Measurements from ENCODE around the gene FAM186B. TPM values are rescaled to one million over a fixed set of nuclear protein-coding genes. Genes with fewer than 3 reads are reported as not detected.

Gene FAM186B
- total RNA-seq, 1 experiment from 2014 or later, result 1.3 TPM

- H3K4me3 ChIP-seq, result no peak overlapping the region
- POLR2A ChIA-PET (ENCODE audit: unreplicated experiment), result no interaction called here
- peaks cover 30% of the 10 kb centered on the region; the same call in 1 of the 2 replicates for H3K36me3 ChIP-seq (ENCODE audit: low read depth)
- H3K4me2 ChIP-seq, result no peak overlapping the region
- CTCF ChIA-PET, result no interaction called here
- H2AFZ ChIP-seq, result no peak overlapping the region
- TF ChIP-seq EZH2 (IDR thresholded peaks at IDR 0.05; ENCODE audit: low read depth) (no peak), CTCF (conservative IDR thresholded peaks at IDR 0.05) (no peak)
- no peak overlapping the region for H3K27ac ChIP-seq
- no peaks in the 10 kb centered on the region for H3K27me3 ChIP-seq (ENCODE audit: insufficient read depth, low read depth)
- no peaks in the 10 kb centered on the region for H3K4me1 ChIP-seq (replicated peaks; ENCODE audit: insufficient read depth)
- DNase-seq, result no peak
- H3K79me2 ChIP-seq (ENCODE audit: low read depth), result peaks cover 1% of the 10 kb centered on the region; the same call in 1 of the 2 replicates
- no peaks in the 10 kb centered on the region for H3K9me3 ChIP-seq (ENCODE audit: insufficient read depth, low read depth)
- H3F3A ChIP-seq (ENCODE audit: insufficient read depth, low read depth), result no peaks in the 10 kb centered on the region
- H3K9me2 ChIP-seq (ENCODE audit: insufficient read depth), result no peaks in the 10 kb centered on the region
- no peaks in the 10 kb centered on the region; the same call in 1 of the 2 replicates for H4K20me1 ChIP-seq (ENCODE audit: insufficient read depth)
- intact Hi-C loops (cut with micrococcal nuclease; ENCODE audit: unreplicated experiment), result no loop called here
- BruUV-seq (replicated peaks), result no TSS peak
Measured at GRCh38 chr12:49560695-49561094, 44.7 kb downstream of the FAM186B start.

- POLR2A ChIA-PET (ENCODE audit: unreplicated experiment), result no interaction called here
- no peaks in the 10 kb centered on the region for H3K9me2 ChIP-seq (ENCODE audit: insufficient read depth)
- H3K4me3 ChIP-seq, result no peak overlapping the region
- no peaks in the 10 kb centered on the region for H3K27me3 ChIP-seq (ENCODE audit: insufficient read depth, low read depth)
- H2AFZ ChIP-seq, result no peak overlapping the region
- CTCF ChIA-PET, result no interaction called here
- TF ChIP-seq CTCF (conservative IDR thresholded peaks at IDR 0.05) (no peak), EZH2 (IDR thresholded peaks at IDR 0.05; ENCODE audit: low read depth) (no peak)
- H3K27ac ChIP-seq, result no peak overlapping the region
- BruUV-seq (replicated peaks), result no TSS peak
- H3F3A ChIP-seq (ENCODE audit: insufficient read depth, low read depth), result no peaks in the 10 kb centered on the region
- no peaks in the 10 kb centered on the region for H3K4me1 ChIP-seq (replicated peaks; ENCODE audit: insufficient read depth)
- no peaks in the 10 kb centered on the region for H3K79me2 ChIP-seq (ENCODE audit: low read depth)
- DNase-seq, result no peak
- H3K4me2 ChIP-seq, result no peak overlapping the region
- intact Hi-C loops (cut with micrococcal nuclease; ENCODE audit: unreplicated experiment), result no loop called here
- peaks cover 20% of the 10 kb centered on the region; the same call in 1 of the 2 replicates for H3K36me3 ChIP-seq (ENCODE audit: low read depth)
- H3K9me3 ChIP-seq (ENCODE audit: insufficient read depth, low read depth), result no peaks in the 10 kb centered on the region
- no peaks in the 10 kb centered on the region; the same call in 1 of the 2 replicates for H4K20me1 ChIP-seq (ENCODE audit: insufficient read depth)
Measured at GRCh38 chr12:49559011-49559675, 46.3 kb downstream of the FAM186B start.

GRCh38 chr12:49558526-49558925 lies 46.9 kb downstream of the FAM186B start:
- BruUV-seq (replicated peaks), result no TSS peak
- CTCF ChIA-PET, result interaction anchor here (0.5 kb wide), 1 partner anchor 223 kb away, joined by 3 read pairs; no protein-coding TSS in a partner anchor
- POLR2A ChIA-PET (ENCODE audit: unreplicated experiment), result no interaction called here
- Histone ChIP-seq H3F3A (ENCODE audit: insufficient read depth, low read depth) (no peaks in the 10 kb centered on the region), H3K36me3 (ENCODE audit: low read depth) (peaks cover 20% of the 10 kb centered on the region; the same call in 1 of the 2 replicates), H2AFZ (no peak overlapping the region), H3K4me1 (replicated peaks; ENCODE audit: insufficient read depth) (no peaks in the 10 kb centered on the region), H3K79me2 (ENCODE audit: low read depth) (no peaks in the 10 kb centered on the region), H4K20me1 (ENCODE audit: insufficient read depth) (no peaks in the 10 kb centered on the region; the same call in 1 of the 2 replicates), H3K4me2 (no peak overlapping the region), H3K4me3 (no peak overlapping the region), H3K9me2 (ENCODE audit: insufficient read depth) (no peaks in the 10 kb centered on the region), H3K27ac (no peak overlapping the region), H3K27me3 (ENCODE audit: insufficient read depth, low read depth) (no peaks in the 10 kb centered on the region), H3K9me3 (ENCODE audit: insufficient read depth, low read depth) (no peaks in the 10 kb centered on the region)
- intact Hi-C loops (cut with micrococcal nuclease; ENCODE audit: unreplicated experiment), result no loop called here
- no peak for TF ChIP-seq EZH2 (IDR thresholded peaks at IDR 0.05; ENCODE audit: low read depth)
- TF ChIP-seq CTCF (conservative IDR thresholded peaks at IDR 0.05), result no peak
- DNase-seq, result no peak

Data from PC-9 (cell line).